Mesodermal cell (in vitro differentiated cells): ENCODE measurements around the gene MAP2K7.

Experiments used
- H3K27ac ChIP-seq: 2 replicates; pipeline ENCODE4 v1.7.0; 2013; ENCODE audit warnings: mild to moderate bottlenecking, low read depth, low read length, moderate library complexity; ENCODE audit not compliant: severe bottlenecking
- H3K36me3 ChIP-seq: 2 replicates; pipeline ENCODE4 v1.7.1; 2013; ENCODE audit warnings: mild to moderate bottlenecking, low read length, moderate library complexity; ENCODE audit not compliant: control insufficient read depth, insufficient read depth
- H3K4me1 ChIP-seq: one replicate; pipeline ENCODE4 v1.7.1; 2013; ENCODE audit warnings: mild to moderate bottlenecking, low read length; ENCODE audit not compliant: insufficient read depth, control insufficient read depth, poor library complexity, severe bottlenecking
- H3K4me3 ChIP-seq: 2 replicates; pipeline ENCODE4 v1.7.0; 2013; ENCODE audit warnings: low read length, control low read depth, mild to moderate bottlenecking; ENCODE audit not compliant: insufficient read depth, poor library complexity, severe bottlenecking; ENCODE audit errors: extremely low read depth
- H3K9me3 ChIP-seq: 2 replicates; pipeline ENCODE4 v1.7.1; 2013; ENCODE audit warnings: mild to moderate bottlenecking, low read length, moderate library complexity; ENCODE audit not compliant: control insufficient read depth
- WGBS, 2 experiments: methylation state at CpG; one replicate each; pipeline ENCODE4 v1.1.5; 2013; ENCODE audit warnings: missing lambda C conversion rate in 2 of 2; ENCODE audit not compliant: insufficient coverage in 2 of 2; 5-methylcytosine and 5-hydroxymethylcytosine counted together

Gene MAP2K7

GRCh38 chr19:7868671-7869452, 34.8 kb upstream of the MAP2K7 start:
- H3K36me3 ChIP-seq, result no peaks in the 10 kb centered on the region
- H3K9me3 ChIP-seq, result no peaks in the 10 kb centered on the region
- no peak overlapping the region for H3K27ac ChIP-seq
- peaks cover 10% of the 10 kb centered on the region for H3K4me1 ChIP-seq
- peak overlapping the region; percentile 24 for H3K4me3 ChIP-seq
- 27 to 33% methylated on average over 56 to 61 of the region's 67 CpGs for WGBS, 2 experiments

- Histone ChIP-seq H3K27ac (no peak overlapping the region), H3K4me3 (peak overlapping the region; percentile 11), H3K9me3 (no peaks in the 10 kb centered on the region), H3K36me3 (no peaks in the 10 kb centered on the region), H3K4me1 (peaks cover 10% of the 10 kb centered on the region)
- 49 to 62% methylated on average over 35 to 43 of the region's 47 CpGs for WGBS, 2 experiments
These were observed 34.2 kb upstream of the MAP2K7 start for GRCh38 chr19:7869453-7869909.

GRCh38 chr19:7869910-7870511, 33.7 kb upstream of the MAP2K7 start:
- Histone ChIP-seq H3K27ac (no peak overlapping the region), H3K36me3 (no peaks in the 10 kb centered on the region), H3K4me1 (peaks cover 10% of the 10 kb centered on the region), H3K9me3 (no peaks in the 10 kb centered on the region), H3K4me3 (peak overlapping the region; percentile 11)
- WGBS, 2 experiments, result 64 to 72% methylated on average over 9 to 26 of the region's 30 CpGs

GRCh38 chr19:7870571-7871436, 32.9 kb upstream of the MAP2K7 start:
- Histone ChIP-seq H3K4me3 (peak overlapping the region; percentile 20), H3K36me3 (no peaks in the 10 kb centered on the region), H3K27ac (peak overlapping the region; percentile 91), H3K4me1 (peaks cover 10% of the 10 kb centered on the region), H3K9me3 (no peaks in the 10 kb centered on the region)
- 62 to 66% methylated on average over 5 to 6 of the region's 11 CpGs for WGBS, 2 experiments

DNA sequence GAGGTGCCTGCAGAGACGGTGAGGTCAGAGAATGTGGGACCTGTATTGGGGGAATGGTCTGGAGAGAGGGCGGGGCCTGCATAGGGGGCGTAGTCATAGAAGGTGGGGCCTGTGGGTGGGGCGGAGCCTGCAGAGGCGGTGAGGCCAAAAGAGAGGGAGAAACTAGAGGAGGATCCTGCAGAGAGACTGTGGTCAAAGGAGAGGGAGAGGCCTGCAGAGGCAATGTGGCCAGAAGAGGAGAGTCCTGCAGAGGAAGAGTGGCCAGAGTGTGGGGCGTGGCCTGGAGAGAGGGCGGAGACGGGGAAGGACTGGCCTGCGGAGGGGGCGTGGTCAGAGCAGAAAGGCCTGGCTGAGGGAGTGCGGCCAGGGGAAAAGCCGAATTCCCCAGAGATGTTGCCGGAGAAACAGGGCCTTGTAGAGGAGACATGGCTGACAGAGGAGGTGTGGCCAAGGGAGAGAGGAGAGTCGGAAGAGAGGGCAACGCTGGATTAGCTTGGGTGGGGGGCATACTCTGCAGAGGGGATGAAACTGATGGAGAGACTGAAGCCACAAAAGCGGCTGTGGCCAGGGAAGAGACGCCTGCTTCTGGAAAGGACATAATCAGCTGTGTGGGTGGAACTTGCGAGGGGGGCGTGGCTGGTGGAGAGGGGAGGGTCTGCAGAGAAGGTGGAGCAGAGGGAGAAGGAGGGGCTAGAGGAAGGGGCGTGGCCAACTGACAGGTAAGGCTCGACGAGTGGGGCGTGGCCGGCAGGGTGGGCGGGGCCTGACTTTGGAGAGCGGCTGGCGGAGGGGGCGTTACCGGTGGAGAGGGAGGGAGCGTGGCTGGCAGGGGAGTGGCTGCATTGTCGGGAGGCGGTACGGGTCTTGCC, 32.0 kb upstream of the MAP2K7 start:
- H3K9me3 ChIP-seq, result no peaks in the 10 kb centered on the region
- peak overlapping the region; percentile 20 for H3K4me3 ChIP-seq
- WGBS, 2 experiments, result 8 to 9% methylated on average over 30 to 31 of the region's 33 CpGs
- H3K27ac ChIP-seq, result peak overlapping the region; percentile 91
- H3K4me1 ChIP-seq, result peaks cover 10% of the 10 kb centered on the region
- no peaks in the 10 kb centered on the region for H3K36me3 ChIP-seq

DNA sequence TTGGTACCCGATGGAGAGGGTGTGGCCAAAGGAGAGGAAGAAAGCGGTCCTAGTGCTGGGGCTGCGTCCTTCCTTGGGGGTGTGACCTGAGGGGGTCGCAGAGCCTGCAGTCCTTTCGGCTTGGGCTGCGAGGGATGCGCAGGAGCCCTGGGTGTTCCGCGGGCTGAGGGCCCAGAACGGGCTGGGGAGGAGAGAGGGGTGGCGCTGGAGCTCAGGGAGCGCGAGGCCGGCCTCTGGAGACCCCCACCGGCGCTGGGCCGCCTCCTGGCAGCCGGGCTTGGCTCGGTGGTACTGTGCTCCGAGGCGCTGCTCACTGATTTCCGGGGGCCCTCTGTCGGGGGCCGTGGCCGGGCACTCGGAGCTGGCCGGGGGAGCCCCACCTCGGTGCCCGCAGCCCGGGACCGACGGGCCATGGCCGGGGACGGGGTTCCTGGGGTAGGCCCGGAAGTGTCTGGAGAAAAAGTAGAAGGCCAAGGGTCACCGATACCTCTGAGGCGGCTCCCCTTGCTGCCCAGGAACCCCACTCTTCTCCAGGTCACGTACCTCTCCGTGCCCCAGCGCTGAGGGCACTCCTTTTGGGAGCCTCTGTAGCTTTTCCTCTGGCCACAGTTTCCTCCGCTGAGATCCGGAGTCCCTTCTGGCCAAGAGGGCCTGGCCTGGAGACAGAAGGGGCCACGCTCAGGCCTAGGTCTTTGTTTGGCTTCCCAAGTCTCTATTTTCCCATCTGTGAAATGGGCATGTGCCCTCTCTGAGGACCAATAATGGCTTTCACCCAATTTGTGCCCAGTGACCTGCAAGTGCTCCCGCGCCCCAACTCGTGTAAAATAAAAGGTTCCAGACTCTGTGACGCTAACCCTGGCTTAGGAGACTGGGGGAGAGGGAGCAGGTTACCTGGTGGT, 31.1 kb upstream of the MAP2K7 start:
- WGBS, 2 experiments, result 47 to 54% methylated on average over 39 to 46 of the region's 47 CpGs
- Histone ChIP-seq H3K4me3 (peak overlapping the region; percentile 20), H3K27ac (no peak overlapping the region), H3K4me1 (peaks cover 10% of the 10 kb centered on the region), H3K36me3 (no peaks in the 10 kb centered on the region), H3K9me3 (no peaks in the 10 kb centered on the region)

GRCh38 chr19:7873304-7874075, 30.2 kb upstream of the MAP2K7 start:
- H3K9me3 ChIP-seq, result no peaks in the 10 kb centered on the region
- H3K36me3 ChIP-seq, result no peaks in the 10 kb centered on the region
- H3K27ac ChIP-seq, result no peak overlapping the region
- peak overlapping the region; percentile 39 for H3K4me3 ChIP-seq
- peaks cover 10% of the 10 kb centered on the region for H3K4me1 ChIP-seq
- 19 to 39% methylated on average over 27 to 41 of the region's 53 CpGs for WGBS, 2 experiments

- no peaks in the 10 kb centered on the region for H3K36me3 ChIP-seq
- 0% methylated on average over 69 to 70 of the region's 88 CpGs for WGBS, 2 experiments
- H3K9me3 ChIP-seq, result no peaks in the 10 kb centered on the region
- H3K4me1 ChIP-seq, result peaks cover 10% of the 10 kb centered on the region
- H3K27ac ChIP-seq, result no peak within 1 kb of the TSS
- peak within 1 kb of the TSS; percentile 39 for H3K4me3 ChIP-seq
These were observed 29.4 kb upstream of the MAP2K7 start, which contains the start of gene PRR36 for GRCh38 chr19:7874076-7874896. Gene PRR36 (minus strand): TSS chr19:7874390. CDS start chr19:7873689, 701 bp downstream.
